GM18873 (cell line): ENCODE data around the gene PIP.
"Not testable (repeated sequence)": the region's sequence is repeated elsewhere in the genome, so short reads cannot be mapped to it uniquely, and the experiment has no call there.

Source experiments
- ATAC-seq: cut with Tn5 transposase; IDR thresholded peaks from one replicate; pipeline ENCODE4 v1.9.1; 2021; ENCODE audit warnings: mild to moderate bottlenecking, moderate library complexity, moderate number of reproducible peaks; ENCODE audit not compliant: unreplicated experiment, low FRiP score

The PIP gene

DNA sequence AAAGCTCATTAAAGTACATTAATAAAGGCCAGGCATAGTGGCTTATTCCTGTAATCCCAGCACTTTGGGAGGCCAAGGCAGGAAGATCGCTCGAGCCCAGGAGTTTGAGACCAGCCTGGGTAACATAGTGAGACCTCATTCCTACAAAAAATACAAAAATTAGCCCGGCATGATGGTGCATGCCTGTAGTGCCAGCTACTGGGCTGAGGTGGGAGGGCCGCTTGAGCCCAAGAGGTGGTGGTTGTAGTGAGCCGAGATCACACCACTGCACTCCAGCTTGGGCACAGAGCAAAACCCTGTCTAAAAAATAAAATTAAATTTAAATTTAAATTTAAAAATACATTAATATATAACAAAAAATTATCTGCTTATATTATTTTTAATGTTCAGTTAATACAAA, 44.3 kb downstream of the PIP start:
- ATAC-seq: no peak

DNA sequence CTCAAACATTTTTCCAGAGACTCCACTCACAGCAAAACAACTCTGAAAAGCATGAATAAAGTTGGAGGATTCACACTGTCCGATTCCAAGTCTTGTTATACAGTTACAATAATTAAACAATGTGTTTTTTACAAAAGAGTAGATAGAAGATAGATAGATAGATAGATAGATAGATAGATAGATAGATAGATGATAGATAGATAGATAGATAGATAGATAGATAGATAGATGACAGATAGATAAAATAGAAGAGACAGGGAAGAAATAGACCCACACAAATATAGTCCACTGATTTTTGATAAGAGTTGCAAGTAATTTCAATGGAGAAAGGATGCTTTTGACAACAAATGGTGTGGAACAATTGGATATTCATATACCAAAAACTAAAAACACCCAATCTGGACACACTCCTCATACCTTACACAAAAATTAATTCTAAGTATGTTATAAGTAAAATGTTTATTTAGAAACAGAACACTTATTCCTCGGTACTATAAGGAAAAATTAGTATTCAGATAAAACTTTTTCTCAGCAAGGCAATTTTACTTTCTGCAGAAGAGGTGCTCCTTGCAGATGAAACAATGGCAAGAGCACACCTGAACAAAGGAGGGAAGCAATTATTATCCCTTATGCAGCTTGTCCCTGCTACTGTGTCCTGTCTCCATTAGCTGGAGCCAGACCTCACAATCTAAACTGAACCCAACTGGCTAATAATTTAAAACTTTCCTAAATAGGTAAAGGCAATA, 45.7 kb downstream of the PIP start:
- ATAC-seq: no peak

DNA sequence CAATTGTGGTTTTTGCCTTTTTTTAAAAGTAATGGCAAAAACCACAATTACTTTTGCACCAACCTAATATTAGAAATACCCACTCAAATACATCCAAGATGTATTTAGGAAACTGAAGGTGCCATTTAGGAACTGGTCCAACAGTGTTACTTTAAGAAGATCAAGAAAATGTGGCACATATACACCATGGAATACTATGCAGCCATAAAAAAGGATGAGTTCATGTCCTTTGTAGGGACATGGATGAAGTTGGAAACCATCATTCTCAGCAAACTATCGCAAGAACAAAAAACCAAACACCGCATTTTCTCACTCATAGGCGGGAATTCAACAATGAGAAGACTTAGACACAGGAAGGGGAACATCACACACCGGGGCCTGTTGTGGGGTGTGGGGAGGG, 48.9 kb downstream of the PIP start:
- ATAC-seq: not testable (repeated sequence)

DNA sequence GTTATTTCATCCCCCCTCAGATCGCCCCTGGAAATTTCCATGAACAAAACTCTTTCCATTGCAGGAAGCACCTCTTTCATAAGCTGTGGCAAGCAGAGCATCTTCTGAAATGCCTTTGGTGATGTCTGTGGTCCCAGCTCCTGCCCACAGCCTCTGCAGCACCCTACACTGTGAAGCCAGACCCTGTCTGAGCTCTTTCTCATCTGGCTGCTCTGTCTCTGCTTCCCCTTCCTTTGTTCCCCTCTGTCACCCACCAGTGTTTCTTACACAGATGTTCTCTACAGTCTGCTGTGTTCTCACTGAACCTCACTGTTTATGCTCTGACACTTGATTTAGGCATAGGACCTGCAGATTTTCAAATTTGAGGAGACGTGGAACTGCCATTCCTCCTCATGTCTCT, 49.5 kb downstream of the PIP start:
- ATAC-seq: no peak

DNA sequence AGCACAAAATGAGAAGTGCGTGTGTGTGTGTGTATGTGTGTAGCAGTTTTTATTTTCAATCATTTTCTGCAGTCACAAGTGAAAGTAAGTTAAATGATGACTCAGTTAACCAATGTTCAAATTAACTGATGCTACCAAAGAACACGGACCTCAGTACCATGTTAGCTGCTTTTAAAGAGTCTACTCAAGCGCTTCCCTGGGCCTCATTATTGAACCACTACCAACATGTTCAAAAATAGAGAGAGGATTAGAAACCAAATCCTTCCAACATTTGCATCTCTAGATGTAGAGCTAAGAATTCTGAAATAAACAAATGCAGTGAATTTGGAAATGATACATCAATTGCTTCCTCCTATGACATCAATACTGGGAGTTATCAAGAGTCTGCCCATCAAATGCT, 51.1 kb downstream of the PIP start, which contains the start of gene TAS2R39:
Gene TAS2R39 (plus strand): TSS at position 396 of the 400 bp plus-strand sequence. CDS start 0 bp downstream, at position 396.
- ATAC-seq: no peak

DNA sequence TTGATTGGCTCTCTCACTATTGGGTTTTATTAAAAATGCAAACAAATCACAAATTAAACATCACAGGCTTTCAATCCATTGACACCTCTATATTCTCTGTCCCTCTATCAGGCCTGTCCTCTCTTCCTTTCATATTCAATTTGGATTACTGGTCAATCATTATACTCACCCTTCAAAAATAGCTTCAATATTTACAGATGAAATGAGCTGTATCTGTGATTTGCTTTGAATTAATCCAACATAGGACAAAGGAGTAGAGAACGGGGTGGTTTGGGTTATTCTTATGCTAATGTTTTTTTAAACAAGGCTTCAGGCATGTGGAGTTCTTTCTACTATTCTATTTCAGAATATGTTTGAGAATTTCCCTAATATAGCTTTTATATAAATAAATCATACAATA, 53.7 kb downstream of the PIP start:
- no peak for ATAC-seq

DNA sequence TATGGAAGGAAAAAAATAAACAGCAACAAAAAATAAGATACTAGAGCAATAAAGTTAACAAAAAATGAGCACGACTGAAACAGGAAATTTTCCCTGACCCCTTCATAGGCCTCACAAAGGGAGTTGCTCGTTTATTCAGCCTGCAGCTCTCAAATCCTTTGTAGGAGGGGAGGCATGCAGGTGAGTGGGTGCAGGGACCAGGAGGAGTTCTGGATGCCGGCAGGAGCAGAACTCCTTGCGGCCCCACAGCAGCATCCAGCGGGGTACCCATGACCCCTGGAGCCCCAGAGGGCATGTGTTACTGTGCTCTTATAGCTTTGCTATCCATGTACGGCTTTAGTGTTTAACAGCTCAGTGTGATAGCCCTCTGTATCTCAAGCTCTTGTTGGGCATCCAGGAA, 57.1 kb downstream of the PIP start:
- ATAC-seq: no peak
